Gastroesophageal sphincter (tissue), 2 donors: ENCODE results near the gene HILPDA.

Source experiments
- POLR2A ChIP-seq, 2 donors: fragments of 450-650 bp; IDR thresholded peaks; one replicate each; pipeline ENCODE4 v1.6.1; 2017; ENCODE audit warnings: antibody characterized with exemption in 2 of 2, mild to moderate bottlenecking in 2 of 2, moderate library complexity in 1 of 2
- POLR2AphosphoS5 ChIP-seq: sonication (generic); formaldehyde crosslinking; IDR thresholded peaks from one replicate; pipeline ENCODE4 v1.6.1; 2017; ENCODE audit warnings: antibody characterized with exemption

DNA sequence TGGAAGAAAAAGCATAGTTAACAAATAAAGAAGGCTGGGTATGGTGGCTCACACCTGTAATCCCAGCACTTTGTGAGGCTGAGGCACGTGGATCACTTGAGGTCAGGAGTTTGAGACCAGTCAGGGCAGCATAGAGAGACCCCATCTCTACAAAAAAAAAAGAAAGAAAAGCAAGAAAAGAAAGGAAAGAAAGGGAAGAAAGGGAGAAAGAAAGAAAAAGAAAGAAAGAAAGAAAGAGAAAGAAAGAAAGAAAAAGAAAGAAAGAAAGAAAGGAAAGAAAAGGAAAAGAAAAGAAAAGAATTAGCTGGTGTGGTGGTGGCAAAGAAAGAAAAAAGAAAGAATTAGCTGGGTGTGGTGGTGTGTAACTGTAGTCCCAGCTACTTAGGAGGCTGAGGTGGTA is 3.1 kb upstream of the HILPDA start:
- TF ChIP-seq POLR2A (IDR thresholded peaks at IDR 0.05) (no peak), POLR2AphosphoS5 (no peak)
